D721Med (cell line): Measurements from ENCODE around the gene ADAMTSL3.

ENCODE experiments used
- DNase-seq: peaks from one replicate; pipeline ENCODE4 v3.0.0; 2011; ENCODE audit warnings: low spot score; ENCODE audit not compliant: insufficient read length
- FAIRE-seq: peaks from 2 replicates; lab custom pipeline; 2011; peaks lifted over from hg19 to GRCh38; lab: Jason Lieb, UNC
- CTCF ChIP-seq: IDR thresholded peaks from 2 replicates; pipeline ENCODE4 v1.5.1; 2012; ENCODE audit warnings: mild to moderate bottlenecking, control low read depth; ENCODE audit not compliant: insufficient read depth; ENCODE audit errors: missing control alignments

Gene ADAMTSL3

GRCh38 chr15:83926116-83926515 is 272.2 kb downstream of the ADAMTSL3 start:
- TF ChIP-seq CTCF: no peak
- DNase-seq (no peak), FAIRE-seq (no peak)

GRCh38 chr15:83927704-83928391 is 273.9 kb downstream of the ADAMTSL3 start:
- TF ChIP-seq CTCF: no peak
- FAIRE-seq (no peak), DNase-seq (no peak)

- no peak for DNase-seq
- no peak for FAIRE-seq
- no peak for TF ChIP-seq CTCF
These were observed 274.4 kb downstream of the ADAMTSL3 start for GRCh38 chr15:83928392-83928734.

- DNase-seq: no peak
- no peak for TF ChIP-seq CTCF
- no peak for FAIRE-seq
These were observed 275.0 kb downstream of the ADAMTSL3 start for GRCh38 chr15:83928878-83929418.

- DNase-seq (no peak), FAIRE-seq (no peak)
- no peak for TF ChIP-seq CTCF
These were observed 275.7 kb downstream of the ADAMTSL3 start for GRCh38 chr15:83929619-83930018.

- DNase-seq: no peak
- TF ChIP-seq CTCF: no peak
- no peak for FAIRE-seq
These were observed 276.7 kb downstream of the ADAMTSL3 start for GRCh38 chr15:83930392-83931212.
